ENCODE results near the gene IQCH. TPM values are rescaled to one million over a fixed set of nuclear protein-coding genes. Genes with fewer than 3 reads are reported as not detected.
A peak's percentile ranks its signal among the peaks of the same experiment; 100 is the strongest.
"Not testable (repeated sequence)": the region's sequence is repeated elsewhere in the genome, so short reads cannot be mapped to it uniquely, and the experiment has no call there.

IQCH gene
- total and polyA plus RNA-seq, 4 experiments from 2014 or later: 0.99 to 2.1 (median 1.5) TPM

DNA sequence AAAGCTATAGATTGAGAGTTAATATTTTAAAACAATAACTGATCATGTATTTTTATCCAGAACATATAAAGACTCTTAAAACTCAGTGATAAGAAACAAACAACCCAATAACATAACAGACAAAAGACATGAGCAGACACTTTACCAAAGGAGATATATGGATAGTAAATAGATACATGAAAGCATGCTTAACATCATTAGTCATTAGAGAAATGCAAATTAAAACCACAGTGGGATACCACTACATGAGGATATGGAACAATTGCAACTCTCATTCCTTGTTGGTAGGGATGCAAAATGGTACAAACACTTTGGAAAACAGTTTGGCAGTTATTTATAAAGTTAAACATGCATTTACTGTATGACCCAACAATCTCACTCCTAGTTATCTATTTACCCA is 95.0 kb downstream of the IQCH start:
- Histone ChIP-seq H3K4me1 (ENCODE audit: insufficient read depth, low read length) (no peaks in the 10 kb centered on the region), H3K4me3 (ENCODE audit: low read length in 2 of 2) (no peak overlapping the region), H3K27ac (ENCODE audit: low read depth, low read length) (no peak overlapping the region), H3K27me3 (ENCODE audit: insufficient read depth, low read length) (no peaks in the 10 kb centered on the region), H3K9me3 (ENCODE audit: control insufficient read depth in 1 of 2, low read length in 2 of 2) (no peaks in the 10 kb centered on the region), H3K36me3 (ENCODE audit: insufficient read depth, low read length) (no peaks in the 10 kb centered on the region)
- peaks cover 7 to 21% of the 10 kb centered on the region in 2 donors for H3K36me3 Mint-ChIP-seq
- H3K27ac Mint-ChIP-seq: no peak overlapping the region
- ChIA-PET POLR2A (ENCODE audit: partially characterized antibody) (no interaction called here), CTCF (ENCODE audit: partially characterized antibody) (no interaction called here)
- no peak for DNase-seq
- no peaks in the 10 kb centered on the region for H3K4me1 Mint-ChIP-seq
- intact Hi-C loops (cut with micrococcal nuclease): no loop called here
- peaks cover 0 to 2% of the 10 kb centered on the region in 2 donors for H3K27me3 Mint-ChIP-seq
- no peak overlapping the region for H3K4me3 Mint-ChIP-seq
- H3K9me3 Mint-ChIP-seq: peaks cover 0 to 48% (median 28%) of the 10 kb centered on the region in 8 donors

- POLR2A ChIA-PET (ENCODE audit: partially characterized antibody): no interaction called here
- CTCF ChIA-PET (ENCODE audit: partially characterized antibody): no interaction called here
- Histone ChIP-seq H3K36me3 (ENCODE audit: insufficient read depth, low read length) (no peaks in the 10 kb centered on the region), H3K27ac (ENCODE audit: low read depth, low read length) (no peak overlapping the region), H3K4me1 (ENCODE audit: insufficient read depth, low read length) (no peaks in the 10 kb centered on the region), H3K4me3 (ENCODE audit: low read length in 2 of 2) (no peak overlapping the region), H3K9me3 (ENCODE audit: control insufficient read depth in 1 of 2, low read length in 2 of 2) (no peaks in the 10 kb centered on the region), H3K27me3 (ENCODE audit: insufficient read depth, low read length) (no peaks in the 10 kb centered on the region)
- no peaks in the 10 kb centered on the region for H3K4me1 Mint-ChIP-seq
- H3K27me3 Mint-ChIP-seq: peaks cover 0 to 2% of the 10 kb centered on the region in 2 donors
- DNase-seq: no peak
- H3K27ac Mint-ChIP-seq: no peak overlapping the region
- peaks cover 0 to 47% (median 28%) of the 10 kb centered on the region in 8 donors for H3K9me3 Mint-ChIP-seq
- H3K36me3 Mint-ChIP-seq: peaks cover 7 to 19% of the 10 kb centered on the region in 2 donors
- peak overlapping the region in 1 of 8 donors; percentile 2 for H3K4me3 Mint-ChIP-seq
- intact Hi-C loops (cut with micrococcal nuclease): no loop called here
Observed at GRCh38 chr15:67350042-67350441, 95.5 kb downstream of the IQCH start.

- DNase-seq: no peak
- Mint-ChIP-seq H3K4me3 (no peak overlapping the region), H3K27ac (no peak overlapping the region), H3K4me1 (no peaks in the 10 kb centered on the region), H3K9me3 (peaks cover 0 to 6% (median 2%) of the 10 kb centered on the region in 8 donors), H3K36me3 (peaks cover 0 to 6% of the 10 kb centered on the region in 2 donors), H3K27me3 (no peaks in the 10 kb centered on the region)
- Histone ChIP-seq H3K27ac (ENCODE audit: low read depth, low read length) (no peak overlapping the region), H3K4me1 (ENCODE audit: insufficient read depth, low read length) (no peaks in the 10 kb centered on the region), H3K36me3 (ENCODE audit: insufficient read depth, low read length) (no peaks in the 10 kb centered on the region), H3K4me3 (ENCODE audit: low read length in 2 of 2) (no peak overlapping the region), H3K9me3 (ENCODE audit: control insufficient read depth in 1 of 2, low read length in 2 of 2) (no peaks in the 10 kb centered on the region), H3K27me3 (ENCODE audit: insufficient read depth, low read length) (no peaks in the 10 kb centered on the region)
- ChIA-PET POLR2A (ENCODE audit: partially characterized antibody) (no interaction called here), CTCF (ENCODE audit: partially characterized antibody) (no interaction called here)
- intact Hi-C loops (cut with micrococcal nuclease): no loop called here
Observed at GRCh38 chr15:67358391-67358790, 103.8 kb downstream of the IQCH start.

GRCh38 chr15:67358812-67359211 is 104.2 kb downstream of the IQCH start:
- H3K36me3 Mint-ChIP-seq: peaks cover 0 to 1% of the 10 kb centered on the region in 2 donors
- H3K27me3 Mint-ChIP-seq: no peaks in the 10 kb centered on the region
- no peak overlapping the region for H3K27ac Mint-ChIP-seq
- no peak for DNase-seq
- H3K9me3 Mint-ChIP-seq: peaks cover 0 to 5% (median 0%) of the 10 kb centered on the region in 8 donors
- H3K9me3 ChIP-seq (ENCODE audit: control insufficient read depth in 1 of 2, low read length in 2 of 2): no peaks in the 10 kb centered on the region
- H3K4me1 ChIP-seq (ENCODE audit: insufficient read depth, low read length): no peaks in the 10 kb centered on the region
- no peak overlapping the region for H3K4me3 Mint-ChIP-seq
- POLR2A ChIA-PET (ENCODE audit: partially characterized antibody): no interaction called here
- H3K4me3 ChIP-seq (ENCODE audit: low read length in 2 of 2): no peak overlapping the region
- CTCF ChIA-PET (ENCODE audit: partially characterized antibody): no interaction called here
- H3K4me1 Mint-ChIP-seq: no peaks in the 10 kb centered on the region
- no peaks in the 10 kb centered on the region for H3K36me3 ChIP-seq (ENCODE audit: insufficient read depth, low read length)
- intact Hi-C loops (cut with micrococcal nuclease): no loop called here
- no peaks in the 10 kb centered on the region for H3K27me3 ChIP-seq (ENCODE audit: insufficient read depth, low read length)
- H3K27ac ChIP-seq (ENCODE audit: low read depth, low read length): no peak overlapping the region

GRCh38 chr15:67359431-67360079 is 105.0 kb downstream of the IQCH start:
- Mint-ChIP-seq H3K27me3 (no peaks in the 10 kb centered on the region), H3K4me1 (no peaks in the 10 kb centered on the region), H3K9me3 (peaks cover 0 to 4% (median 0%) of the 10 kb centered on the region in 8 donors), H3K4me3 (no peak overlapping the region), H3K27ac (no peak overlapping the region), H3K36me3 (no peaks in the 10 kb centered on the region)
- CTCF ChIA-PET (ENCODE audit: partially characterized antibody): no interaction called here
- POLR2A ChIA-PET (ENCODE audit: partially characterized antibody): no interaction called here
- Histone ChIP-seq H3K27me3 (ENCODE audit: insufficient read depth, low read length) (no peaks in the 10 kb centered on the region), H3K36me3 (ENCODE audit: insufficient read depth, low read length) (no peaks in the 10 kb centered on the region), H3K4me3 (ENCODE audit: low read length in 2 of 2) (no peak overlapping the region), H3K4me1 (ENCODE audit: insufficient read depth, low read length) (no peaks in the 10 kb centered on the region), H3K27ac (ENCODE audit: low read depth, low read length) (no peak overlapping the region), H3K9me3 (ENCODE audit: control insufficient read depth in 1 of 2, low read length in 2 of 2) (no peaks in the 10 kb centered on the region)
- intact Hi-C loops (cut with micrococcal nuclease): no loop called here
- no peak for DNase-seq

GRCh38 chr15:67361100-67361499 is 106.5 kb downstream of the IQCH start:
- ChIA-PET POLR2A (ENCODE audit: partially characterized antibody) (no interaction called here), CTCF (ENCODE audit: partially characterized antibody) (interaction anchor here (1.0 kb wide), 1 partner anchor 96 kb away, joined by 3 read pairs; no protein-coding TSS in a partner anchor)
- no peak for DNase-seq

DNA sequence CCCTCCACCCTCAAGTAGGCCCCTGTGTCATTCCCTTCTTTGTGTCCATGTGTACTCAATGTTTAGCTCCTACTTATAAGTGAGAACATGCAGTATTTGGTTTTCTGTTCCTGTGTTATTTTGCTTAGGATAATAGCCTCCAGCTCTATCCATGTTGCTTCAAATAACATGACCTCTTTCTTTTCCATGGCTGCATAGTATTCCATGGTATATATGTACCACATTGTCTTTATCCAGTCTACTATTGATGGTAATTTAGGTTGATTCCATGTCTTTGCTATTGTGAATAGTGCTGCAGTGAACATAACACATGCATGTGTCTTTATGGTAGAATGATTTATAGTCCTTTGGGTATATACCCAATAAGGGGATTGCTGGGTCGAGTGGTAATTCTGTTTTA is 109.1 kb downstream of the IQCH start:
- H3K4me3 Mint-ChIP-seq; intact Hi-C loops (cut with micrococcal nuclease); H3K36me3 Mint-ChIP-seq; H3K4me1 ChIP-seq (ENCODE audit: insufficient read depth, low read length); H3K36me3 ChIP-seq (ENCODE audit: insufficient read depth, low read length); H3K27me3 Mint-ChIP-seq; H3K27me3 ChIP-seq (ENCODE audit: insufficient read depth, low read length); H3K4me1 Mint-ChIP-seq; H3K4me3 ChIP-seq (ENCODE audit: low read length in 2 of 2); DNase-seq; POLR2A ChIA-PET (ENCODE audit: partially characterized antibody); H3K27ac Mint-ChIP-seq; CTCF ChIA-PET (ENCODE audit: partially characterized antibody); H3K9me3 ChIP-seq (ENCODE audit: control insufficient read depth in 1 of 2, low read length in 2 of 2); H3K27ac ChIP-seq (ENCODE audit: low read depth, low read length); H3K9me3 Mint-ChIP-seq: not testable (repeated sequence)

More at GRCh38 chr15:67361100-67361499, 106.5 kb downstream of the IQCH start:
- H3K27ac ChIP-seq (ENCODE audit: low read depth, low read length): no peak overlapping the region
- H3K9me3 ChIP-seq (ENCODE audit: control insufficient read depth in 1 of 2, low read length in 2 of 2): no peaks in the 10 kb centered on the region
- peaks cover 0 to 4% (median 0%) of the 10 kb centered on the region in 8 donors for H3K9me3 Mint-ChIP-seq
- no peaks in the 10 kb centered on the region for H3K4me1 ChIP-seq (ENCODE audit: insufficient read depth, low read length)
- H3K4me1 Mint-ChIP-seq: no peaks in the 10 kb centered on the region
- no peak overlapping the region for H3K4me3 ChIP-seq (ENCODE audit: low read length in 2 of 2)
- no peaks in the 10 kb centered on the region for H3K36me3 ChIP-seq (ENCODE audit: insufficient read depth, low read length)
- intact Hi-C loops (cut with micrococcal nuclease): no loop called here
- no peak overlapping the region for H3K27ac Mint-ChIP-seq
- H3K27me3 ChIP-seq (ENCODE audit: insufficient read depth, low read length): no peaks in the 10 kb centered on the region
- no peak overlapping the region for H3K4me3 Mint-ChIP-seq
- no peaks in the 10 kb centered on the region for H3K36me3 Mint-ChIP-seq
- no peaks in the 10 kb centered on the region for H3K27me3 Mint-ChIP-seq
